H1 (cell line): ENCODE results near the gene SUSD1. TPM values are rescaled to one million over a fixed set of nuclear protein-coding genes. Genes with fewer than 3 reads are reported as not detected.

Experiments
- CTCF ChIA-PET: fragments of 300-600 bp; sonication (Branson Sonifier 250); formaldehyde crosslinking; loops from one replicate; lab custom pipeline; 2021; ENCODE audit not compliant: partially characterized antibody; lab: Charles Lee
- POLR2A ChIA-PET: fragments of 300-600 bp; sonication (Branson Sonifier 250); formaldehyde crosslinking; loops from one replicate; lab custom pipeline; 2021; ENCODE audit warnings: inconsistent platforms; ENCODE audit not compliant: partially characterized antibody; lab: Charles Lee
- DNase-seq, 2 experiments: peaks; one replicate each; pipeline versions ENCODE4 v3.0.0 to v3.0.0-alpha.2; 2010 to 2022; ENCODE audit warnings: low spot score in 2 of 2, low read depth in 1 of 2, mixed read lengths in 1 of 2
- FAIRE-seq: peaks from 2 replicates; lab custom pipeline; 2011; peaks lifted over from hg19 to GRCh38; lab: Jason Lieb, UNC
- H2AFZ ChIP-seq: 2 replicates; pipeline ENCODE4 v1.8.1; 2012; ENCODE audit warnings: low read length, inconsistent platforms
- H2AK5ac ChIP-seq: 2 replicates; pipeline ENCODE4 v1.6.1; 2013; ENCODE audit warnings: low read depth, low read length
- H2BK120ac ChIP-seq: replicated peaks from 2 replicates; pipeline ENCODE3; 2013; ENCODE audit warnings: low read depth, low read length, inconsistent platforms
- H2BK12ac ChIP-seq: 2 replicates; pipeline ENCODE4 v1.6.1; 2013; ENCODE audit warnings: low read depth, low read length
- H2BK15ac ChIP-seq: 2 replicates; pipeline ENCODE4 v1.6.1; 2013; ENCODE audit warnings: low read length
- H2BK20ac ChIP-seq: 2 replicates; pipeline ENCODE4 v1.6.1; 2013; ENCODE audit warnings: low read length
- H2BK5ac ChIP-seq: 2 replicates; pipeline ENCODE4 v1.6.1; 2013; ENCODE audit warnings: low read depth, low read length
- H3K14ac ChIP-seq: 2 replicates; pipeline ENCODE4 v1.6.1; 2013; ENCODE audit warnings: inconsistent platforms; ENCODE audit not compliant: insufficient read length
- H3K18ac ChIP-seq: 2 replicates; pipeline ENCODE4 v1.6.1; 2013; ENCODE audit warnings: low read length; ENCODE audit errors: extremely low read depth
- H3K23ac ChIP-seq: 2 replicates; pipeline ENCODE4 v1.6.1; 2013; ENCODE audit warnings: inconsistent platforms; ENCODE audit not compliant: insufficient read length
- H3K23me2 ChIP-seq: 2 replicates; pipeline ENCODE4 v1.6.1; 2013; ENCODE audit warnings: low read depth, low read length
- H3K27ac ChIP-seq: 2 replicates; pipeline ENCODE4 v1.6.1; 2011; ENCODE audit warnings: low read depth, low read length, inconsistent platforms
- H3K27me3 ChIP-seq, 4 experiments: replicated peaks in 1 of 4; 1 replicate in 1 of 4; 2 replicates in 3 of 4; pipeline versions ENCODE4 v1.6.1 to v1.8.1; 2011 to 2013; ENCODE audit warnings: low read length in 3 of 4, mild to moderate bottlenecking in 3 of 4, inconsistent platforms in 2 of 4, mixed read lengths in 2 of 4, moderate library complexity in 1 of 4; ENCODE audit not compliant: control insufficient read depth in 3 of 4, insufficient read depth in 3 of 4; ENCODE audit errors: extremely low read depth in 1 of 4
- H3K36me3 ChIP-seq, 4 experiments: 2 replicates each; pipeline versions ENCODE4 v1.6.1 to v1.8.1; 2011 to 2013; ENCODE audit warnings: mild to moderate bottlenecking in 4 of 4, low read length in 3 of 4, moderate library complexity in 2 of 4, control low read depth in 1 of 4, inconsistent platforms in 1 of 4; ENCODE audit not compliant: insufficient read depth in 4 of 4, control insufficient read depth in 2 of 4
- H3K4ac ChIP-seq: replicated peaks from 2 replicates; pipeline ENCODE3; 2013; ENCODE audit warnings: low read length, low read depth, mixed read lengths, inconsistent platforms; ENCODE audit not compliant: insufficient read length
- H3K4me1 ChIP-seq, 4 experiments: replicated peaks in 1 of 4; 1 replicate in 1 of 4; 2 replicates in 3 of 4; pipeline versions ENCODE4 v1.6.1 to v1.8.1; 2011 to 2013; ENCODE audit warnings: low read length in 3 of 4, inconsistent platforms in 2 of 4, mixed read lengths in 1 of 4; ENCODE audit not compliant: insufficient read depth in 4 of 4, control insufficient read depth in 3 of 4
- H3K4me2 ChIP-seq, 2 experiments: 2 replicates each; pipeline versions ENCODE4 v1.6.1 to v1.8.1; 2011 to 2013; ENCODE audit warnings: low read depth in 2 of 2, low read length in 2 of 2, control low read depth in 1 of 2, inconsistent platforms in 1 of 2, mild to moderate bottlenecking in 1 of 2; ENCODE audit not compliant: insufficient read depth in 1 of 2
- H3K4me3 ChIP-seq, 4 experiments: fragments of 200-600, 300-600 bp in 1 of 4; sonication (generic), shearing (Covaris generic), sonication (Bioruptor Twin) in 1 of 4; 2 replicates each; pipeline versions ENCODE4 v1.5.1 to v1.8.1; 2011 to 2016; ENCODE audit warnings: low read length in 4 of 4, low read depth in 3 of 4, control low read depth in 2 of 4, inconsistent platforms in 2 of 4, mild to moderate bottlenecking in 2 of 4, mixed read lengths in 1 of 4, moderate library complexity in 1 of 4; ENCODE audit not compliant: insufficient read depth in 2 of 4; ENCODE audit errors: extremely low read depth in 1 of 4
- H3K56ac ChIP-seq: replicated peaks from 2 replicates; pipeline ENCODE3; 2013; ENCODE audit warnings: low read depth, mild to moderate bottlenecking, mixed read lengths, low read length, inconsistent platforms; ENCODE audit not compliant: insufficient read length
- H3K79me1 ChIP-seq: 2 replicates; pipeline ENCODE4 v1.6.1; 2013; ENCODE audit warnings: low read depth, low read length, control low read depth
- H3K79me2 ChIP-seq, 2 experiments: 2 replicates each; pipeline versions ENCODE4 v1.6.1 to v1.8.1; 2012 to 2013; ENCODE audit warnings: low read length in 2 of 2, mild to moderate bottlenecking in 2 of 2, inconsistent platforms in 1 of 2; ENCODE audit not compliant: insufficient read depth in 2 of 2, control insufficient read depth in 1 of 2
- H3K9ac ChIP-seq, 4 experiments: replicated peaks in 1 of 4; 1 replicate in 1 of 4; 2 replicates in 3 of 4; pipeline versions ENCODE4 v1.6.1 to v1.8.1; 2011 to 2013; ENCODE audit warnings: low read depth in 3 of 4, low read length in 3 of 4, control low read depth in 2 of 4, mild to moderate bottlenecking in 2 of 4, moderate library complexity in 2 of 4, inconsistent platforms in 1 of 4; ENCODE audit errors: extremely low read depth in 1 of 4
- H3K9me3 ChIP-seq, 2 experiments: 2 replicates each; pipeline versions ENCODE4 v1.6.1 to v1.8.1; 2012 to 2013; ENCODE audit warnings: mild to moderate bottlenecking in 2 of 2, moderate library complexity in 2 of 2, control low read depth in 1 of 2, inconsistent platforms in 1 of 2, low read depth in 1 of 2, low read length in 1 of 2, mixed read lengths in 1 of 2; ENCODE audit not compliant: insufficient read depth in 2 of 2
- H4K20me1 ChIP-seq, 2 experiments: replicated peaks in 1 of 2; 2 replicates each; pipeline versions ENCODE3 to v1.8.1; 2011 to 2013; ENCODE audit warnings: inconsistent platforms in 2 of 2, low read length in 2 of 2, mild to moderate bottlenecking in 1 of 2; ENCODE audit not compliant: insufficient read depth in 2 of 2, control insufficient read depth in 1 of 2
- H4K5ac ChIP-seq: 2 replicates; pipeline ENCODE4 v1.6.1; 2013; ENCODE audit warnings: low read length, low read depth, mixed read lengths, inconsistent platforms; ENCODE audit not compliant: insufficient read length
- H4K8ac ChIP-seq: 2 replicates; pipeline ENCODE4 v1.8.0; 2013; ENCODE audit warnings: mild to moderate bottlenecking, moderate library complexity, low read length, inconsistent platforms; ENCODE audit not compliant: insufficient read depth; ENCODE audit errors: extremely low read depth
- H4K91ac ChIP-seq: replicated peaks from 2 replicates; pipeline ENCODE3; 2013; ENCODE audit warnings: low read length, mixed read lengths, inconsistent platforms; ENCODE audit not compliant: insufficient read length
- CREB1 ChIP-seq: IDR thresholded peaks from 2 replicates; pipeline ENCODE4 v1.6.1; 2012; ENCODE audit warnings: inconsistent platforms
- EP300 ChIP-seq, 2 experiments: IDR thresholded peaks; 1 replicate in 1 of 2; 2 replicates in 1 of 2; pipeline ENCODE4 v1.6.1; 2011 to 2012; ENCODE audit warnings: low read depth in 2 of 2, low read length in 2 of 2, mild to moderate bottlenecking in 2 of 2, borderline replicate concordance in 1 of 2, inconsistent platforms in 1 of 2, moderate library complexity in 1 of 2
- KDM4A ChIP-seq: IDR thresholded peaks from one replicate; pipeline ENCODE4 v1.7.1; 2012; ENCODE audit warnings: low read depth, mild to moderate bottlenecking, moderate library complexity, low read length, inconsistent platforms; ENCODE audit not compliant: severe bottlenecking
- KDM5A ChIP-seq: fragments of 200-600 bp; IDR thresholded peaks from 2 replicates; pipeline ENCODE4 v1.7.1; 2012; ENCODE audit warnings: mild to moderate bottlenecking, low read length, inconsistent platforms, mixed read lengths
- MAFK ChIP-seq: IDR thresholded peaks from 2 replicates; pipeline ENCODE4 v1.6.1; 2012; ENCODE audit warnings: low read depth, mild to moderate bottlenecking, improper control_type of control experiment, low read length
- NANOG ChIP-seq: IDR thresholded peaks from 2 replicates; pipeline ENCODE4 v1.6.1; 2011; ENCODE audit warnings: low read length, low read depth, mild to moderate bottlenecking, inconsistent platforms; ENCODE audit not compliant: insufficient read depth, poor library complexity, severe bottlenecking
- PHF8 ChIP-seq: fragments of 200-600 bp; sonication (generic); conservative IDR thresholded peaks from 2 replicates; pipeline ENCODE4 v1.7.1; 2012; ENCODE audit warnings: low read depth, mild to moderate bottlenecking, inconsistent platforms, low read length, moderate library complexity
- RAD21 ChIP-seq, 2 experiments: IDR thresholded peaks in 1 of 2; conservative IDR thresholded peaks in 1 of 2; 2 replicates each; pipeline ENCODE4 v1.6.1; 2011; ENCODE audit warnings: low read depth in 2 of 2, low read length in 2 of 2, improper control_type of control experiment in 1 of 2, inconsistent platforms in 1 of 2, mild to moderate bottlenecking in 1 of 2, moderate library complexity in 1 of 2
- SP4 ChIP-seq: IDR thresholded peaks from 2 replicates; pipeline ENCODE4 v1.6.1; 2012; ENCODE audit warnings: low read length, inconsistent platforms
- SUZ12 ChIP-seq: fragments of 200-600 bp; sonication (generic); IDR thresholded peaks from 2 replicates; pipeline ENCODE4 v1.6.1; 2012; ENCODE audit warnings: mild to moderate bottlenecking, inconsistent platforms, low read length, moderate library complexity, mixed read lengths
- YY1 ChIP-seq: IDR thresholded peaks from 2 replicates; pipeline ENCODE4 v1.6.1; 2011; ENCODE audit warnings: low read depth, mild to moderate bottlenecking, low read length
- WGBS, 2 experiments: shearing (Covaris generic) in 1 of 2; methylation state at CpG; one replicate each; pipeline versions ENCODE4 v1.1.6 to v1.1.7; 2013 to 2015; ENCODE audit warnings: low lambda C conversion rate in 2 of 2, mixed read lengths in 2 of 2, inconsistent platforms in 1 of 2, low coverage in 1 of 2, missing lambda C conversion rate in 1 of 2; ENCODE audit not compliant: insufficient replicate concordance in 2 of 2, insufficient coverage in 1 of 2, insufficient read length in 1 of 2; ENCODE audit errors: extremely low coverage in 1 of 2, missing lambda C conversion rate in 1 of 2; 5-methylcytosine and 5-hydroxymethylcytosine counted together
- polyA plus RNA-seq, 7 experiments: library from polyadenylated mRNA; depleted of rRNA in 3 of 7; stranded (reverse) in 5 of 7; unstranded in 2 of 7; fragments of >200 nt in 5 of 7; fragments of 200-250 nt in 2 of 7; gene quantifications; 1 replicate in 5 of 7; 2 replicates in 1 of 7; 4 replicates in 1 of 7; pipeline versions ENCODE4 v1.2.1 to v1.2.3, GENCODE V29; 2011 to 2013; ENCODE audit warnings: missing spikeins in 2 of 7, mixed read lengths in 2 of 7
- total RNA-seq: library from RNA; stranded (reverse); fragmentation: NEBNext Ultra II Directional; extraction: Animal tissue kit (Norgen Biotek cat#: 25700); gene quantifications from 2 replicates; pipeline ENCODE4 v1.2.1, GENCODE V29; 2021

Gene SUSD1
- total and polyA plus RNA-seq, 2 of the 8 experiments (the other 6 are each of a cell fraction or from before 2014, with no cell fraction given): 2.8 to 7.2 TPM

DNA sequence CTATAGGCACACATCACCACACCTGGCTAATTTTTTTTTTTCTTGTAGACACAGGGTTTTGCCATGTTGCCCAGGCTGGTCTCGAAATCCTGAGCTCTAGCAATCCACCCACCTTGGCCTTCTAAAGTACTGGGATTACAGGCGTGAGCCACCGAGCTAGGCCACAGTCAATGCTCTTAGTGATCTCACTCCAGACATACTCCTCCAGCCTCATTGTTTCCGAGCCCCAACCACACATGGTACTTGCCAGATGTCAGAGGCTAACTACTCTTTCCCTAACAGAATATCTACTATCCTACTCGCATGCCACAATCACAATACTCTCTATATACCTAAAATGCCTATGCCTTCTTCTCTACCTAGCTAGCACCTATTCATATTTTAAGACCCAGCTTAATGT is 17.1 kb downstream of the SUSD1 start:
- Histone ChIP-seq H3K9ac (no peak overlapping the region), H2BK15ac (no peak overlapping the region), H3K23me2 (no peaks in the 10 kb centered on the region), H4K20me1 (no peaks in the 10 kb centered on the region), H3K4me3 (no peak overlapping the region), H3K27ac (no peak overlapping the region), H4K91ac (no peak overlapping the region), H3K4me1 (no peaks in the 10 kb centered on the region), H2BK120ac (no peak overlapping the region), H2BK20ac (no peak overlapping the region), H3K14ac (no peak overlapping the region), H3K23ac (no peak overlapping the region), H3K56ac (no peak overlapping the region), H3K9me3 (no peaks in the 10 kb centered on the region), H3K79me2 (no peaks in the 10 kb centered on the region), H3K4ac (no peak overlapping the region), H2BK5ac (no peak overlapping the region), H3K18ac (no peak overlapping the region), H3K4me2 (no peak overlapping the region), H3K27me3 (no peaks in the 10 kb centered on the region), H4K8ac (no peak overlapping the region), H3K36me3 (no peaks in the 10 kb centered on the region), H3K79me1 (no peaks in the 10 kb centered on the region), H2AK5ac (no peak overlapping the region), H4K5ac (no peak overlapping the region), H2AFZ (no peak overlapping the region), H2BK12ac (no peak overlapping the region)
- DNase-seq (no peak), FAIRE-seq (no peak)
- WGBS, 2 experiments: 93% methylated on average over 5 of the region's 5 CpGs; no CpG with 5 or more reads in 1 of the 2 experiments
- TF ChIP-seq MAFK: no peak
- no peak for TF ChIP-seq KDM4A
- TF ChIP-seq YY1: no peak
- TF ChIP-seq KDM5A: no peak
- TF ChIP-seq RAD21 (IDR thresholded peaks at IDR 0.05 in 1 of 2, conservative IDR thresholded peaks at IDR 0.05 in 1 of 2; ENCODE audit: low read depth in 2 of 2, low read length in 2 of 2): no peak
- TF ChIP-seq EP300 (IDR thresholded peaks at IDR 0.05; ENCODE audit: borderline replicate concordance in 1 of 2, low read depth in 2 of 2, low read length in 2 of 2): no peak
- no peak for TF ChIP-seq CREB1
- no peak for TF ChIP-seq SP4
- no peak for TF ChIP-seq PHF8
- TF ChIP-seq NANOG: no peak
- no peak for TF ChIP-seq SUZ12
- CTCF ChIA-PET: interaction anchor here (1.4 to 1.5 kb wide), 2 partner anchors 9 to 45 kb away, joined by 3 to 7 read pairs; no protein-coding TSS in a partner anchor
- POLR2A ChIA-PET: interaction anchor here (0.8 kb wide), 1 partner anchor 222 kb away, joined by 3 read pairs; the partner anchor contains the start of gene HSDL2
